ENCODE measurements around the gene SAMM50.
A peak's percentile ranks its signal among the peaks of the same experiment; 100 is the strongest.

SAMM50 gene

DNA sequence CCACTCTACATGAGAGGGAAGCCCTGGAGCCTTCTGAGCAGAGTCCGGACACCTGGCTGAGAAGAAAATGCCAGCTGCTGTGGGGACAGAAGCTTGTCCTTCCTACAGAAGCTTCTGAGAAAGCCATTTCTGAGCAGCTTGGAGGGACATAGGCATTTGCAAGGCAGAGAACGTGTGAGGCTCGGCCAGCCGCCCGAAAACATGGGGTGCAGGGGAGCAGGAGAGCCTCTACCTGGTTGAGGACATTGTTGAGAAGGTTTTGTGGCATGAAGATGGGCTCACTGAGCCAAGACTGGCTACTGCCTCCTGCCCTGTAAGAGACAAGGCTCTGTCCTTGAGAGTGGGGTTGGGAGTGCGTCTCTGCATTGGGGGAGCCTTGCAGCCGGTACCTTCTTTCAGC, 25.3 kb downstream of the SAMM50 start:
- no peak for DNase-seq

DNA sequence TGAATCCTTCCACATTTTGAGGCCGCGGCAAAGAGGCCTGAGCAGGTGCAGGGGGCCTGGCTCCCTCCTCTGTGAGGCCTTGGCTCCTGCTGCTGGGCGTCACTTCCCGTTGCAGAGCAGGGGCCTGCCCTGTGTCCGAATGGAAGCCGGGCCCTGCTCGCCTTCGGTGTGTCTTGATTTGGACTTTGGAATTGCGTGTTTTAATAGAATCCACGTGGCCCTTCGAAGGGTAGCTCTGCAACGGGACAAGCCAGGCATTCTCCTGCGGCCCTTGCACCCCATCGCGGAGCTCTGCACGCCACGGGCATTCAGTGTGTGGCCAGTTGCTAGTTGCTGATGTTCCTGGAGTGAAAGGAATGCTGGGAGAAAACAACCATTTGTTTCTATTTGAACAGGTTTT, 25.8 kb downstream of the SAMM50 start:
- DNase-seq: no peak

DNA sequence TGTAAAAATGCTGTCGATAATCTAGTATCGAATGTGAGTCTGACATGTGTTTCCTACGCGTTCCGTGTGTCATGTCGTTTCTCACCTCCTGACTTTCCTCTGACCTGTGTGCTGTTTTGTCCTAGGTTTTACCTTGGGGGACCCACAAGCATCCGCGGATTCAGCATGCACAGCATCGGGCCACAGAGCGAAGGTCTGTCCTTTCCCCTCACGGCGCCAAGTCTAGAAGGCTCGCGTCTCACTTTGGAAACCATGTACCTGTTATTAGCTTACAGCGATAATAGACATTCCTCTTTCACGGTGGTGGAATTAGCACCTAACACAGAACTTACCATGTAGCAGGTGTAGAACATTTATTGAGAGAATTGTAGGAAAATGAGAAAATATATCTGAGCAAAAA, 28.6 kb downstream of the SAMM50 start:
- DNase-seq: no peak

DNA sequence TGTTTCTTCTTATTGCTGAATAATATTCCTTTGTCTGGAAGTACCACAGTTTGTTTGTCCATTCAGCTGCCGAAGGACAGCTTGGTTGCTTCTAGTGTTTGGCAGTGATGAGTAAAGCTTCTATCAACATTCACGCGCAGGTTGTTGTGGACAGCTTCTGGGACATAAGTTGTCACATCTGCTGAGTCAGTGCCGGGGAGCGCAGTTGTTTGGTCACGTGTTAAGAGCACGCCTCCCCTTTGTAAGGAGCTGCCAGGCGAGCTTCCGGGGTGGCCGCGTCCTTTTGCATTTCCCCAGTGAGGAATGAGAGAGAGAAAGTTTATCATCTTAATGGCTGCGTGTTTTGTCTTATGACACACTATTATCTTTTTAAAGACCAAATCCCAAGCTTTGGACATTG, 30.3 kb downstream of the SAMM50 start:
- no peak for DNase-seq

DNA sequence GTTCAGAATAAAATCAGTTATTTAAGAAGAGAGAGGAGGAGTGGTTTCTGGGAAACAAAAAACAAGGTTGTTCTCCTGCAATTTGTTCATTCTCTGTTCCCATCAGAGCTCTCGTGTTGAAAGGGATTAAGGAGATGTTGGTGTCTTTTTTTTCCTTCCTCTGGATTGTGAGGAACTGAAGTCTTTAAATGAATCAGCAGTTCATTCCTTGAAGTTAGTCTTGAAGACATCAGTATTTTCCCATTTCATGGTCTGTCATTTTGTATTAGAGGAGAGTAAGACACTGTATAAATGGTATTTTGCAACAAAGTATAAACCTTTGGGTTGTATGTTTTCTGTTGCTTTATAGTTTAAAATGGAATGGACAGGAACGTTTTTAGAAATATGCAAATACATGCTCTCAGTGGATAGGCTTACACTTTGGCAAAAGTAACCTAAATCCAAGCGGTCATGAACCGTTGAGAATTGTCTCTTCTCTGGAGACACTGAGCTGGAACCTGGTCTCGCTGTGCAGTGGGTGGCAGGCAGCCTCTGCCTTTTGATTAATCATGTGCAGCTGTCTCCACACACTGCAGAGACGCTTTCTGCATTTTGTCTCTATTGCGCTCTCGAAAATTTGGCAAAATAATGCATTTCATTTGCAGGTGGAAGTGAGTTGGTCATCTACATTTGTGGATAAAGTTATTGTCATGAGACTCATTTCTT, 33.0 kb downstream of the SAMM50 start:
- no peak for DNase-seq

DNA sequence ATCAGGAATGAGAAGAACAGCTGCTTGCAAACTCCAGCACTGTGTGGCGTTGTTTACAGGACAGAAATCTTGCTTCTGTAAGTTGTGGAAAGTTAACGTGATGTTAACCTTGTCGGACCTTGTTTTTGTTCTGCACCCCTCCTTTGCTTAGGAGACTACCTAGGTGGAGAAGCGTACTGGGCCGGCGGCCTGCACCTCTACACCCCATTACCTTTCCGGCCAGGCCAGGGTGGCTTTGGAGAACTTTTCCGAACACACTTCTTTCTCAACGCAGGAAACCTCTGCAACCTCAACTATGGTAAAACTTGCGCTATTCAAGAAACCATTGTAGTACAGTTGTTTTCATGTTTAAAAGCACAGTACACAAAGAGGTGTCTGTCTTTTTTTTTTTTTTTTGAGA, 33.7 kb downstream of the SAMM50 start:
- DNase-seq: no peak

DNA sequence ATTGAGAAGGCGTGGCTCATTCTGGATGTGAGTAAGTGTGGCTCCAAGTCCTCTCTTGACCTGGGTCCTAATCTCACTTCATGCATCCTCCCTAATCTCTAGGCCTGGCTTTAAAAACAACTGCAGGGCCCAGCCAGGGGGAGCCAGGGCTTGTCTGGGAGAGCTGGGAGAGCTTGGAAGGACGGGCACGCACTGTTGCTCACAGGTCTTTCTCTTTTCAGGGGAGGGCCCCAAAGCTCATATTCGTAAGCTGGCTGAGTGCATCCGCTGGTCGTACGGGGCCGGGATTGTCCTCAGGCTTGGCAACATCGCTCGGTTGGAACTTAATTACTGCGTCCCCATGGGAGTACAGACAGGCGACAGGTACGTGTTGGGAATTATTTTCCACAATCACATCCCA, 34.8 kb downstream of the SAMM50 start:
- DNase-seq: no peak

DNA sequence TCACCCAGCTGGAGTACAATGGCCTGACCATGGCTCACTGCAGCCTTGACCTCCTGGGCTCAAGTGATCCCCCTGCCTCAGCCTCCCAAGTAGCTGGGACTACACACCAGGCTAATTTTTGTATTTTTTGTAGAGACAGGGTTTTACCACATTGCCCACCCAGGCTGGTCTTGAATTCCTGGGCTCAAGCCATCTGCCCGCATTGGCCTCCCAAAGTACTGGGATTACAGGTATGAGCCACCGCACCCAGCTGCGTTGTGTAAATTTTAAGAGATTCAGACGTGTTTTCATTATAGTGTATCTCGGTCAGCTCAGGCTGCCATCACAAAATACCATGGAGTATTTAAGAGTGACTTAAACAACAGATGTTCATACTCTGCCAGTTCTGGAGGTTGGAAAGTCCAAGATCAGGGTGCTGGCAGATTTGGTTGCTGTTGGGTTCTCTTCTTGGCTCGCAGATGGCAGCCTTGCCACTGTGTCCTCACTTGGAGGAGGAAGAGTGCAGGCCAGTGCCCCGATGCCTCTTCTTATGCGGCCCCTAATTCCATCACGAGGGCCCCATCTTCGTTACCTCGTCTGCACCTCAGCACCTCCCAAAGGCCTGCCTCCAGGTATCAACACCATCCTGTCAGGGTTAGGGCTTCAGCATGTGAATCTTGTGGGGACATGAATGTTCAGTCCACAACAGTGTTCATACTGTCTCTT, 36.2 kb downstream of the SAMM50 start:
- DNase-seq: no peak

DNA sequence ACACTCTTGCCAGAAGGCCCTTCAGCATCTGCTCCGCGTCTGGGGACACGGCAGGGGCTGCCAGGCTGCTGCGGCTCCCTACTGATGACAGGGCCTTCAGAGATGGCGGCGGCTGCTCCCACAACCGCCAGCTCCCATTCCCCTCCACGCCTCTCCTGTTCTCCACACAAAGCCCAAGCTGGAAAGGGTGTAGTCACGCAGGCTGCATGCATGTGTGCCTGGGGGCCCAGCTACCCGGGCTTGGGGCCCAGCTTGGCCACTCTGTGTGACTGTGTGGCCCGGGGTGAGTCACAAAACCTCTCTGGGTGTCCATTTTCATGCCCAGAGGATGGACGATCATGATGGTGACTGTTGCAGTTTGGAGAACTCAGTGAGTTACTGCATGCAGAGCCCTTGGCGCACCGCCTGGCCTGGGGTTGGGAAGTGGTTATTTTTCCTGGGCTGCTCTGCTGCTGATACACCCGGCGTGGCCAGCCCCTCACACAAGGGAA, 37.1 kb downstream of the SAMM50 start:
- DNase-seq: no peak

DNA sequence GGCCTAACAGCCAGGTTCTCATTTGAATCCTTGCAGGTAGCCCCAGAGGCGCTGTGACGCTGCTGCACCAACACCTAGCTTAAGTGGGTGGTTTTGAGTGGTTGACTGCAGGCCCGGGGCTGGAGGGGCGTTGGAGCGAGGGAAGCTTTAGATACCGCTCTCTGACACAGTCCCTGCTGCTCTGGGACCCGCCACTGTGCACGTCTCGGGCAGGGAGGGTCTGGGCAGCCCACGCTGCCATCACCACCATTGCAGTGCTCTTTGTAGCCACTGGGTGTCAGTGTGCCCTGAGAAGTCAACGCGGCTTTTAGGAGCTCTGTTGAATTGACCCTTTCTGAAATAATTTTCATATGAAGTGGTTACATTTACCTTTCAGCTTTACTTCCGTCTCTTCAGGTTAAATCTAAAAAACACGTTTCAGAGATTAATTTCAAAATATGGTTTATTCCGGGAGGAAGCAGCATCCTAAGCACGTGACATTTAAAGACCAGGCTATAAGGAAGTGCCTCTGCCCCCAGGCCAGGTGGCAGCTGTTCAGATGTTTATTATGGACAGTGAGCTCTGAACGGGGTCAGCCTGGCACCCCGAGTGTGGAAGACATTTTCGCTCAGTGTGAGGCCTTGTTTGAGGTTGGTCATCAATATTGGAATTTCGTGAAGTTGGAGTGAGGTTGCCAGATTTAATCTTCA, 38.0 kb downstream of the SAMM50 start:
- peak; percentile 71 for DNase-seq

DNA sequence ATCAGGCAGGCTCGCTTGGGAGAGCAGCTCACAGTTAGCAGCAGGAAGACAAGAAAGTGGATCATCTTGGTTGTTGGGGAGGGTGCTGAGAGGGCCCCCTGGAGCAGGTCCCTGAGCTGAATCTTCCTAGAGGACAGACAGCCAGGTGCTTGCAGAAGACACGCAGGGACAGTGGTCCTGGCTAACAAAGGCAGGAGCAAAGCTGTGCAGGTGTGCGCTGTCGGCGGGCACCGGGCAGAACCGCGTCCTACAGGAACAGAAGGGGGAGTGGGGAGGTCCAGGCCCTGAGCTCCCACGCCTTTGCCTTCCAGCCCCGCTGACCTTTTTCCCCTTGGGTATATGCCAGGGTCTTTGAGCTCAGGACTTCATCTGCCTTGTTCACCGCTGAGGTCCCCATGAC, 38.8 kb downstream of the SAMM50 start:
- DNase-seq: no peak

DNA sequence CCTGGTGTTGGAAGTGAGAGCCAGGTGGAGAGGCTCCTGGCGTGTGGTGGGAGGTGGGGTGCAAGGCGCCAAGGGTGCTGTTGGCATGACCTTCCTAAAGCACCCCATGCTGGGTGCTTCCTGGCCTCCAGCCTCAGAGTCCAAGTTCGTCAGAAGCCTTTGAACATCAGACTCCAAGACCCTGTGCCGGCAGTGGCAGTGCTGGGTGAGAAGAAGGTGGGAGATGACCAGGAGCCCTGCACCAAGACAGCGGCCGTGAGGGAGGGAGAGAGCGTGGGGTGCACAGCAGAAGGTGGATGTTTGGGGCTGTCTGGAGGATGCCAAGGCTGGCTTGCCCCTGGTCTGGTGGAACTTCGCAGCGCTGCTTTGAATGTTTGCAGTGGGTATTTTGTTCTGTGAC, 39.2 kb downstream of the SAMM50 start:
- no peak for DNase-seq

DNA sequence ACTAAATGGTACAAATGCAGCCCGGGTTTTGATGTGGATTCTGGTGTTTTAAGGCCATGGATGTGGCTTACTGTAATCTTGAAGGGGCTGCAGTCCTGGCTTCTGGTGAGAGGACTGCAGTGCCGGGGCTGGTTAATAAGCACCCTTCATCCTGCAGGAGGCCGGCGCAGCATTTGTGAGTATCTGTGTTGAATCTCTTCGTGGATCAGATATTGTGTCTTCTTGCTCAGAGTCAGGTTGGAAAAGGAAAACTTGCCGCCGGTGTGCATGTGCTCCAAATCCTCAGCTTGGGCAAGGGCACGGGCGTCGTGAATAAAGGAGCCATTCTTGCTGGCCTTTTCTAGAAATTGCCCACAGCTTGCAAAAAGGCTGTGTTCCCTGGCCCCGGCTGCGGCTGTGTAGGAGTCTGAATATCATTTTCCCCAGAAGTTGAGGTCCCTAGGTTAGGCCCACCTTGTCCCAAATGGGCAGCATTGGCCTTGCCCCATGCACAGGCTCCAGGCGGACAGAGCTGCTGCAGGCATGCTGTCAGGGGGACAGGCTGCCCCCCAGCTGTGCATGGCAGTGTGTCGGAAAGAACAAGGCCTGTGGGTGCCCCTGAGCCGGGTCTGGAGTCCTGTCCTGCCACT, 39.9 kb downstream of the SAMM50 start:
- DNase-seq: no peak

DNA sequence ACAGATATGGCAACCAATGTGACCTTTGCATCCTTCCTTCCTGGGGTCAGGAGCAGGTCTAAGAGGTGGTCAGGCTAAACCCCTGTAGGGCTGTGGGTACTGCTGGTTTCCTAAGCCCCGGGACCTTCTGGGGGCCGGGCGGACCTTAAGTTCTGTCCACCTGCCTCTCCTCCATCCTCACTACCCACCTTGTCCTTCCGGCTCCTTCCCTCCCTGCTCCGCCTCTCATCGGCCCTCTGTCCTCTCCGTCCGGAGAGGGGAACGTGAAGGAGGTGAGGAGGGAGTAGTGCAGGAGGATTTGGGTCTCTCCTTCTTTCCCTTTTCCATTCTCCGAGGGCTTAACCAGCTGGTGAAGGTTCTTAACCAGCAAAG, 40.5 kb downstream of the SAMM50 start:
- DNase-seq: no peak

DNA sequence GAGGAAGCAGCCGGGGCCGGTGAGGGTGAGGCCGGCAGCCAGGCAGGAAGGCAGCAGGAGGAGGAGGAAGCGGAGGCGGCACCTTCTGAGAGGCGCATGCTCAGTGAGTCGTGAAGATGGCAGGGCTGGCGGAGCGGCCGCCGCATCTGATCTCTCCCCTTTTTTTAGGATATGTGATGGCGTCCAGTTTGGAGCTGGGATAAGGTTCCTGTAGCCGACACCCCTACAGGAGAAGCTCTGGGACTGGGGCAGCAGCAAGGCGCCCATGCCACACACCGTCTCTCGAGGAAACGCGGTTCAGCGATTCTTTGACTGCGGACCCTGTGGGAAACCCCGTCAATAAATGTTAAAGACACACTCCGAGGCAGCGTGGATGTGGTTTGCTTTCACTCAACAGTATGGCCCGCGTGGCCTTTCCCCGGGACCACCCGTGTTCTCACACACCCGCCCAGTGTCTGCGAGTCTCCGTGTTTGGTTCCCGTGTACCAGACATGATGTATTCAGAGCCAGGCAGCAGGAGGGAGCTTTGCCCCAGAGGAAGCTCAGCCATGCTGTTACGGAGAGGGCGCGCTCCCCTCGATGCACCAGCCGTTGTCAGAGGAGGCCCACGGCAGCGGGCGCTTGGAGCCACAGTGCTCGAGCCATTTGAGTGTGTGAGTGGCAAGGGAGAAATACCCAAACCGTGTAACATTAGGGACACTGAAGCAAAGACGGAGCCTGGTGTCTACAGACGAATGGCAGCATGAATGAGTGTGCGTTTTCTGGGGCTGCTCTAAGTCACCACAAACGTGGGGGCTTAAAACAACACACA, 41.1 kb downstream of the SAMM50 start:
- DNase-seq: peak; percentile 74

DNA sequence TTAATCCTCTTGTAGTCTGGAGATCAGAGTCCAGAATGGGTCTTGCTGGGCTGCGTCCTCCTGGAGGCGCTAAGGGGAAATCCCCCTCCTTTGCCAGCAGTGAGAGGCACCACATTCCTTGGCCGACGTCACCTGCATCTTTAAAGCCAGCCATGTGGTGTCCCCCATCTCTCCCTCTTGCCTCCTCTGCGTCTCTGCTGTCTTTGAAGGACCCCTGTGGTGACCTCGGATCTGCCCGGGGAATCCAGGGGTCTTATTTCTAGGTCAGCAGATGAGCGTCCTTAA, 41.7 kb downstream of the SAMM50 start:
- no peak for DNase-seq

DNA sequence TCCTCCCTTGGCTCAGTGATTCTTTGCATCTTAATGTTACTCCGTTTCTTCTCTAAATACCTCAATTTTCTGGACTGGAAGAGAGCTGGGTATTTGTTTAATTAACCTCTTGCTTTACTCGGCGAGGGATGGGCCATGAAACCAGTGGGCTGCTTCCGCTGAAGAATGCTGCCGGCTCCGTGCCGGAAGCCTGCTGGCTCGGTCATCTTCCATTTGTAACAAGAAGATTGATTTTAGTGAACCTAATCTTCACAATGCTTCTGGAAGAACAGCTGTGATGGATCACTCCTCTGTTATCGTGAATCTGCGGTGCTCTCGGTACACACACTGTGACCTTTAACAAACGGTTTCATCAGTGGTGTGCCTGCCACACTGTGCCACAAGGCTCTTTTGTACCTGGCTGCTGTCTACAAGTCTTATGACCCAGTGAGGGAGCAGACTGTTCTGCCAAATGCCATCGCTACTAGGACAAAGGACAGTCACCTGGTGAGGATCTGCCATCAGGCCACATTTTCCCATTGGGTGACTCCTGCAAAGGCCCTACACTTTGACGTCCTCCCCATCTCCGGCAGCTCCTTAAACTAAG, 43.5 kb downstream of the SAMM50 start:
- DNase-seq: no peak

DNA sequence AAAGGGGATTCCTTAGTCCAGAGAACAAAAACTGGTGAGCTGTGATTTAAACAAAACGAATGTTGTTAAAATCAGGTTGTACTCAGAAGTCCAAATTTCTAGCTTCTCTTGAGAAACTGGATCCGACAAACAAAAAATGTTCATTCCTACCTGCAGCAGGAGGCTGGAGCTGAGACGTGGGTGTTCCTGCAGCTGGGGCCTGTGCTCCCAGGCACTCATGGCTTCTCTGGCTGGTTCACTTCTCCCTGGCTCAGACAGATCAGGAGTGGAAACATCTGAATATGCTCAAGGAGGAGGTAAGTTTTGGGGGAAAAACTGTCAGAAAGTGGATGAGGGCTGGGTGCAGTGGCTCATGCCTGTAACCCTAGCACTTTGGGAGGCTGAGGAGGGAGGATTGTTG, 44.1 kb downstream of the SAMM50 start:
- DNase-seq: no peak

DNA sequence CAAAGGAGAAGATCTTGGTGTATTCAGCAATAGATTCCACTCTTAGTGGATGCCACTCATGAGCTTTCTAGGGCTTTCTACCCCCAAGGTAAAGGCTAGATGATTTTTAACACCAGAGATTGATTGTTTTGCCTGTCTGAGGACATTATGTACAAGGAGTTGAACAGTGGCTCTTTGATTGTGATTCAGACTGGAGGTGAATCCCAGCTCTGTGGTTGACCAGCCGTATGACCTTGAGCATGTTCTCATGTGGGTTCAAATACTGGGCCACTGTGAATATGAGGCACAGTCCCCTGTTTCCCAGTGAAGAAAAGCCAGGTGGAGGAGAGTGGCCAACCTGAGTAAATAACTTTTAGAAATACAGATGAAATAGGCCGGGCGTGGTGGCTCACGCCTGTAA, 44.9 kb downstream of the SAMM50 start:
- DNase-seq: no peak

DNA sequence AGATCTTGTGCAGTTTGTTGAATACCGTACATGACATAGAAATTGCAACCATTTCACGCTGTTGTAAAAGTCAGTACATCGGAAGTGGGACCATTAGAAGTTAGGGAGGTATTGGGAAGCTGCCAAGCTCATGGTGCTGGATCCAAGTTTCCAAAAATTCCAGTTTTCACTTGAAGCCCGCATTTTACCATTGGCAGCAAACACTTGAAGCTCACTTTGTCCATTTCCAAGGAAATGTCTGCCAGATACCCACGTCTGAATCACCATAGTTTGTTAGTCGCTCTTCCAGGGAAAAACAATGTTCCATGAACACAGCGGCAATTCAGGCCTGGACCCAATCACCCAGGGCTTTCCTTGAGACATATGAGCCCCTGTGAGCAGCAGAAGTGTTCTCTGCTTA, 46.3 kb downstream of the SAMM50 start:
- DNase-seq: no peak

DNA sequence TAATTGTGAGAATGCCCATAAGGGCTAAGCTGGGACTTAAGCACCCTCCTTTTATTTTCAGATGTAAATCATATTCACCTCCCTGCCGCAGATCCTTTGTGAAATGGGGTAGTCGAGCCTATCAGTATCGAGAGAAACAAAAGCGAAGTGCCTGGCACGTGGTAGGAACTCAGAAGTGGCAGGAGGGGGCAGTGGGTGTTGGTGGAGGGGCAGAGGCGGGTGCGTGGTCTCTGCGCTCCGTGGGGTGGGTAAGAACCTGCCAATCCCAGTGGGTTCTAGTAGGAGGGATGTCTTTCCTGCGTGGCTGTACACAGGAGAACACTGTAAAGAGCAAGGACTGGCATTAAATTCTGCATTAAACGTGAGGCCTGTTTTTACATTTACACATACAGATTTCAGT, 47.1 kb downstream of the SAMM50 start:
- no peak for DNase-seq

DNA sequence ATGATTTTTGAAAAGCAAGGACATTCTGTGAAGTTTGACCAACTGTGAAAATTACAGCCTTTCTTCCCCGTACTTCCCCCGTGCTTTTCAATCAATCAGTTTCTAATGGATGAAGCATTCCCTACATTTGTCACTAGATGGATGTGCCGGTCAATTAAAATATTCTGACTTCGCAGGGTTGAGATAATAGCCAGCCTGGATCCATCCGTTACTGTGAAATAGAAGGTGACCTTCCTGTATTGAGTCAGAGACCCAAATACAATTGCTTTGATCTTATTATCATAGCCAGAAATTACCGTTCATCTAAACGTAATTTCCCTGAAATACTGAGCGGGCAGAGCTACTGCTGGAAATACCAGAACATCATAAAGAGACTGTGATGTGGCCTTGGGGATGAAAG, 47.8 kb downstream of the SAMM50 start:
- no peak for DNase-seq

Measured in CD4-positive, alpha-beta T cell treated with Interleukin-21 for 1 hour (primary cell).